ENCODE measurements around the gene CASP10.
"Not testable (repeated sequence)": the region's sequence is repeated elsewhere in the genome, so short reads cannot be mapped to it uniquely, and the experiment has no call there.

Gene CASP10

GRCh38 chr2:201234663-201235135 is 51.8 kb downstream of the CASP10 start:
- H3K79me2 ChIP-seq (ENCODE audit: insufficient read depth, low read length): peaks cover 65% of the 10 kb centered on the region
- H3K4me2 ChIP-seq (ENCODE audit: insufficient read depth, low read length): peak overlapping the region; percentile 70
- H2AFZ ChIP-seq (ENCODE audit: low read depth, low read length): no peak overlapping the region
- H3K27ac ChIP-seq (ENCODE audit: low read length): peak overlapping the region; percentile 93
- peaks cover 30% of the 10 kb centered on the region for H3K36me3 ChIP-seq (ENCODE audit: insufficient read depth, low read length)
- TF ChIP-seq EZH2 (IDR thresholded peaks at IDR 0.05; ENCODE audit: borderline replicate concordance, low read depth, low read length, severe bottlenecking): no peak
- no peak for TF ChIP-seq CTCF (IDR thresholded peaks at IDR 0.05; ENCODE audit: borderline replicate concordance, extremely low read depth, low read length, poor library complexity, severe bottlenecking)
- H3K27me3 ChIP-seq (ENCODE audit: insufficient read depth, low read length, poor library complexity): no peaks in the 10 kb centered on the region
- H3K4me3 ChIP-seq (ENCODE audit: low read depth in 1 of 2, low read length in 2 of 2): peak overlapping the region; percentile 70 to 82
- peak overlapping the region; percentile 71 for H3K9ac ChIP-seq (ENCODE audit: low read depth, low read length)
- H4K20me1 ChIP-seq (ENCODE audit: insufficient read depth, low read length): peaks cover 12% of the 10 kb centered on the region
- peaks cover 56% of the 10 kb centered on the region for H3K4me1 ChIP-seq (ENCODE audit: insufficient read depth, low read length)
- ATAC-seq (ENCODE audit: insufficient read depth, low read depth) (no peak), DNase-seq (no peak)
- H3K9me3 ChIP-seq (ENCODE audit: insufficient read depth, low read length, severe bottlenecking): no peaks in the 10 kb centered on the region

- peaks cover 78% of the 10 kb centered on the region for H3K79me2 ChIP-seq (ENCODE audit: insufficient read depth, low read length)
- ATAC-seq (ENCODE audit: insufficient read depth, low read depth) (no peak), DNase-seq (peak; percentile 56)
- H3K4me1 ChIP-seq (ENCODE audit: insufficient read depth, low read length): peaks cover 56% of the 10 kb centered on the region
- H3K9me3 ChIP-seq (ENCODE audit: insufficient read depth, low read length, severe bottlenecking): no peaks in the 10 kb centered on the region
- TF ChIP-seq CTCF (IDR thresholded peaks at IDR 0.05; ENCODE audit: borderline replicate concordance, extremely low read depth, low read length, poor library complexity, severe bottlenecking) (peak; percentile 74), EZH2 (IDR thresholded peaks at IDR 0.05; ENCODE audit: borderline replicate concordance, low read depth, low read length, severe bottlenecking) (no peak)
- no peaks in the 10 kb centered on the region for H3K27me3 ChIP-seq (ENCODE audit: insufficient read depth, low read length, poor library complexity)
- H4K20me1 ChIP-seq (ENCODE audit: insufficient read depth, low read length): peaks cover 16% of the 10 kb centered on the region
- peak overlapping the region; percentile 70 to 82; a peak in 3 of 4 replicates for H3K4me3 ChIP-seq (ENCODE audit: low read depth in 1 of 2, low read length in 2 of 2)
- H3K4me2 ChIP-seq (ENCODE audit: insufficient read depth, low read length): peak overlapping the region; percentile 70
- peak overlapping the region; percentile 71 for H3K9ac ChIP-seq (ENCODE audit: low read depth, low read length)
- H2AFZ ChIP-seq (ENCODE audit: low read depth, low read length): no peak overlapping the region
- H3K27ac ChIP-seq (ENCODE audit: low read length): peak overlapping the region; percentile 93
- H3K36me3 ChIP-seq (ENCODE audit: insufficient read depth, low read length): peaks cover 44% of the 10 kb centered on the region
Measured at GRCh38 chr2:201235860-201236811, 53.2 kb downstream of the CASP10 start.

GRCh38 chr2:201237486-201238123 is 54.7 kb downstream of the CASP10 start:
- no peak for TF ChIP-seq CTCF (IDR thresholded peaks at IDR 0.05; ENCODE audit: borderline replicate concordance, extremely low read depth, low read length, poor library complexity, severe bottlenecking)
- TF ChIP-seq EZH2 (IDR thresholded peaks at IDR 0.05; ENCODE audit: borderline replicate concordance, low read depth, low read length, severe bottlenecking): no peak
- Histone ChIP-seq H3K9me3 (ENCODE audit: insufficient read depth, low read length, severe bottlenecking) (no peaks in the 10 kb centered on the region), H2AFZ (ENCODE audit: low read depth, low read length) (no peak overlapping the region), H3K4me2 (ENCODE audit: insufficient read depth, low read length) (peak overlapping the region; percentile 16; the same call in 1 of the 2 replicates), H3K4me3 (ENCODE audit: low read depth in 1 of 2, low read length in 2 of 2) (no peak overlapping the region), H3K4me1 (ENCODE audit: insufficient read depth, low read length) (peaks cover 42% of the 10 kb centered on the region), H4K20me1 (ENCODE audit: insufficient read depth, low read length) (peaks cover 16% of the 10 kb centered on the region), H3K36me3 (ENCODE audit: insufficient read depth, low read length) (peaks cover 51% of the 10 kb centered on the region), H3K79me2 (ENCODE audit: insufficient read depth, low read length) (peaks cover 85% of the 10 kb centered on the region), H3K9ac (ENCODE audit: low read depth, low read length) (no peak overlapping the region), H3K27me3 (ENCODE audit: insufficient read depth, low read length, poor library complexity) (no peaks in the 10 kb centered on the region), H3K27ac (ENCODE audit: low read length) (peak overlapping the region; percentile 42)
- no peak for DNase-seq
- ATAC-seq (ENCODE audit: insufficient read depth, low read depth): no peak

GRCh38 chr2:201239167-201239935 is 56.4 kb downstream of the CASP10 start:
- not testable (repeated sequence) for H3K9ac ChIP-seq (ENCODE audit: low read depth, low read length); H3K27ac ChIP-seq (ENCODE audit: low read length); H3K4me2 ChIP-seq (ENCODE audit: insufficient read depth, low read length); H3K27me3 ChIP-seq (ENCODE audit: insufficient read depth, low read length, poor library complexity); ATAC-seq (ENCODE audit: insufficient read depth, low read depth); H2AFZ ChIP-seq (ENCODE audit: low read depth, low read length); H3K4me3 ChIP-seq (ENCODE audit: low read depth in 1 of 2, low read length in 2 of 2); H3K9me3 ChIP-seq (ENCODE audit: insufficient read depth, low read length, severe bottlenecking); DNase-seq
- Histone ChIP-seq H4K20me1 (ENCODE audit: insufficient read depth, low read length) (peaks cover 16% of the 10 kb centered on the region), H3K4me1 (ENCODE audit: insufficient read depth, low read length) (peaks cover 38% of the 10 kb centered on the region), H3K79me2 (ENCODE audit: insufficient read depth, low read length) (peaks cover 74% of the 10 kb centered on the region), H3K36me3 (ENCODE audit: insufficient read depth, low read length) (peaks cover 51% of the 10 kb centered on the region)
